HG03457 (cell line): ENCODE data around the gene TXNDC12.
A peak's percentile ranks its signal among the peaks of the same experiment; 100 is the strongest.
"Not testable (repeated sequence)": the region's sequence is repeated elsewhere in the genome, so short reads cannot be mapped to it uniquely, and the experiment has no call there.

Source experiments
- ATAC-seq: cut with Tn5 transposase; IDR thresholded peaks from one replicate; pipeline ENCODE4 v1.9.1; 2021; ENCODE audit warnings: moderate number of reproducible peaks; ENCODE audit not compliant: unreplicated experiment

TXNDC12 gene

DNA sequence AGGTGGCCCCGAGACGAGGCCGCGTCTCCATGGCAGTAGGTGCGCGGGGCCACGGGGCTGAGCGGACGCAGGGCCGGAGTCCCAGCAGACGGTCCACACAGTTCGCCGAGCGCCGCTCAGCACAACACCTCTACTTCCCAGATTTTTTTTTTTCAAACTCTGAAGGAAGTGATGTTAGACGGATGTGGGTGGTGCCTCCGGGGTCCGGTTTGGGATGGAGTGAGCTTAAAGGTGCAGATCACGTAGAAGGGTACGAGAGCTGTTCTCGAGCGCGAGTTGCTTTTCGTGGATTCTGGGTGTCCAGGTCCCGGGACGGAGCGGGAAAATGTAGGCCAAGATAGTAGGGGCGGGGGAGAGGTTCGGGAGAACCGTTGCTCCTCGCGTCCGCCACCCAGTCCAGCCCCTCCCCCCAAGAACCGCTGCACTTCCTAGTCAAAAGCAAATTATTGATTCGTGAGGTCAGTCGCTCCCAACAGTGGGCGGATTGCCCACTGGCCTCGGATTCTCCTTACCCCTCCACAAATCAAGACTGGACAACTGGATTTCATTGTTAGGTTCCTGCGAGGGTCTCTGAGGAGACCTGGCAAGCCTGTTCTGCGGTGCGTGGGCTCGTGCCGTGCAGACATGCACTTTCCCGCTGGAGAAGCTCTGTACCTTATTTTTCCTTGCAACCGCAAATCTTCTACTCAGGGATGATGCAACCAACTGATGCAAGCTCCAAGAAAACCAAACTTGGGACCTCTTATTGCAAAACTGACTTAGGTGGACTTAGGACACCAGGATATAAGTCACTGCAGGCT is at the start of gene TXNDC12:
TXNDC12 (minus strand) TSS at position 126 of the 800 bp plus-strand sequence; CDS start at position 31, 95 bp downstream.
- peak; percentile 32 for ATAC-seq

DNA sequence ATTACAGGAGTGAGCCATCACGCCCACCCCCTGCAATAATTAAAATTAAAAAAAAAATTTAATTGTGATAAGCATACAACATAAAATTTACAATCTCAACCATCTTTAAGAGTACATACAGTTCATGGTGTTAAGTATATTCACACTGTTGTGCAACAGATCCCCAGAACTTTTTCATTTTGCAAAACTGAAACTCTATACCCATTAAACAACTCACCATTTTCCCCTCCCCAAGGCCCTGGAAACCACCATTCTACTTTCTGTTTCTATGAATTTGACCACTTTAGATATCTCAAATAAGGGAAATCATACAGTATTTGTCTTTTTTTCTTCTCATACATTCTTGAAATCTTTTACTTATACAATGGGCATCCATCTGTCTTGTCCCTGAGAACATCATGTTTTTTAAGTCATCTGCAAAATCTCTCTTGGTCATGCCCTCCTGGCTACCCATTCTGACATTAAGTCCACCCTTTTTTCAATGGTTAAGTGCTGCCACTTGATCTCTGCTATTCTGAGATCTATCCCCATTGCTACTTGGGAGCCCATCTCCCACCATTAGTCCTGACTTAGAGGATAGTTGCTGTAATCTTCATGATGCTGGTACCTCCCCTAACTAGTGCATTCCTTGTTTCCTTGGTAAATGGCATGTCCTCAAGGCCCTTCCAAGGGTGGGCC is 47.5 kb upstream of the TXNDC12 start:
- ATAC-seq: peak; percentile 57

DNA sequence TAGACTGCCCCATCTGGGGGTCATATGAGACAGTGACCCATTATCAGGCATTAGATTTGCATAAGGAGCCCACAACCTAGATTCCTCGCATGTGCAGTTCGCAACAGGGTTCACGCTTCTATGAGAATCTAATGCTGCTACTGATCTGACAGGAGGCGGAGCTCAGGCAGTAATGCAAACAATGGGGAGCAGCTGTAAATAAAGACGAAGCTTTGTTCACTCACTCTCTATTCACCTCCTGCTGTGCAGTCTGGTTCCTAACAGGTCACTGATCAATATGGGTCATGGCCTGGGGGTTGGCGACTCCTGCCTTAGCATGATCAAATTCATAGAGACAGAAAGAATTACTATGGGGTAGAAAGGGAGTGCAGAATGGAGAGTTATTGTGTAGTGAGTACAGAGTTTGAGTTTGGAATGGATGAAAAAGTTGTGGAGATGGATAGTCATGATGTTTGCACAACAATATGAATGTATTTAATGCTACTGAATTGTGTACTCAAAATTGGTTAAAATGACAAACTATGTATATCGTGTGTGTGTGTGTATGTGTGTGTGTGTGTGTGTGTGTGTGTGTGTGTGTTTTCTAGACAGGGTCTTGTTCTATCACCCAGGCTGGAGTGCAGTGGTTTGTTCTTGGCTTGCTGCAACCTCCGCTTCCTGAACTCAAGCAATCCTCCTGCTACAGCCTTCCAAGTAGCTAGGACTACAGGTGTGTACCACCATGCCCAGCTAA is 43.3 kb upstream of the TXNDC12 start:
- ATAC-seq: no peak

DNA sequence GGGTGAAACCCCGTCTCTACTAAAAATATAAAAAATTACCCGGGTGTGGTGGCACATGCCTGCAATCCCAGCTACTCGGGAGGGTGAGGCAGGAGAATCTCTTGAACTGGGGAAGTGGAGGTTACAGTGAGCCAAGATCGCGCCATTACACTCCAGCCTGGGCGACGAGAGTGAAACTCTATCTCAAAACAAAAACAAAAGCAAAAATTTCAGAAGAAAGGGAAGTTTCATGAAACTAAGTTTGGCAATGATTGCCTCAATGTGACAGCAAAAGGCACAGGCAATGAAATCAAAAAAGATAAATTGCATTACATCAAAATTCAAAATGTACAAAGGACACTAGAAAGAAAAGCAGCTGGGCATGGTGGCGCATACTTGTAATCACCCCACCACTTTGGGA is 41.2 kb upstream of the TXNDC12 start:
- no peak for ATAC-seq

DNA sequence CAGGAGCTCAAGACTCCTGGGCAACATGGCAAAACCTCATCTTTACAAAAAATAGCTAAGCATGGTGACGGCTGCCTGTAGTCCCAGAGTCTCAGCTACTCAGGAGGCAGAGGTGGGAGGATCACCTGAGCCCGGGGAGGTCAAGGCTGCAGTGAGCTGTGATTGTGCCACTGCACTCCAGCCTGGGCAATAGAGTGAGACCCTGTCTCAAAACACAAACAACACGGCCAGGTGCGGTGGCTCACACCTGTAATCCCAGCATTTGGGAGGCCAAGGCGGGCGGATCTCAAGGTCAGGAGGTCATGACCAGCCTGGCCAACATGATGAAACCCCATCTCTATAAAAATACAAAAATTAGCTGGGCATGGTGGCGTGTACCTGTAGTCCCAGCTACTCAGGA is 39.3 kb upstream of the TXNDC12 start:
- not testable (repeated sequence) for ATAC-seq

DNA sequence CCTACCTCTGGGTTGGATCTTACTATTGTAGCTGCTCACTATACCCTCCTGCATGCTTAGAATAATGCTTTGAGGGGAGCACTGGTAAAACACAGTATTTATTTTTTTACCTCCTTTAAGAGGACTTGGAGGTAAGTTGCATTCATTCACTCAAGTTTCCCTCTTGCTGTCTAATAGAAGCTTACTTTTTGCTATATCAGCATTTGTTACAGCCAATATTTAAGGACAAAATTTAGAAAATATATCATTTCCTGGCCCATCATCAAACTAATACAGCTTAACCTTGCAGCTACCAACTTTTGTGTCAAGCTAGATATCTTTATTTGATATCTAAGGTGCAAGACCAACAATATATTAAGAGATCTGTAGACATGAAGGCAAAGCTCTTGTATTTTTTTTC is 32.9 kb upstream of the TXNDC12 start:
- not testable (repeated sequence) for ATAC-seq

DNA sequence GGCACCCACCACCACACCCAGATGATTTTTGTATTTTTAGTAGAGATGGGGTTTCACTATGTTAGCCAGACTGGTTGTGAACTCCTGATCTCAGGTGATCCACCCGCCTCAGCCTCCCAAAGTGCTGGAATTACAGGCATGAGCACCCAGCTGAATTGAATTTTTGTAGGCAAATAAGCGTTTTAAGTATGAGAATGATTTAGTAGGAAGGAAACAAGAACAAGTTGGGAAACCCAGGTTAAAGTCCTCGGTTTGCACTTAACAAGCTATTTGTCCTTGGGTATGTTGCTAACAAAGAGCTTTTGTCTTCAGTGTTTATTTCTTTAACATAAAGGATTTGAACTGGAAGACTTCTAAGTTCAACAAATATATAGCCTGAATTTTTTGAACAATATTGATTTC is 25.0 kb upstream of the TXNDC12 start:
- no peak for ATAC-seq

DNA sequence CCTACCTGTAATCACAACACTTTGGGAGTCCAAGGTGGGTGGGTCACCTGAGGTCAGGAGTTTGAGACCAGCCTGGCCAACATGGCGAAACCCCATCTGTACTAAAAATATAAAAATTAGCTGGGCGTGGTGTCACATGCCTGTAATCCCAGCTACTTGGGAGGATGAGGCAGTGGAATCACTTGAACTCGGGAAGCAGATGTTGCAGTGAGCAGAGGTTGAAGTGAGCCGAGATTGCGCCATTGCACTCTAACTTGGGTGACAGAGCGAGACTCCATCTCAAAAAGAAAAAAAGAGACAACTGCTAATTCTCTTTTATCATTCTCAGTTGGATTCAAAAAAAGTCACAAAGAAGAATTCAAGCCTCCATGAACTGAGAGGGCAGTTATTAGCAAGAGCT is 22.3 kb upstream of the TXNDC12 start:
- not testable (repeated sequence) for ATAC-seq

DNA sequence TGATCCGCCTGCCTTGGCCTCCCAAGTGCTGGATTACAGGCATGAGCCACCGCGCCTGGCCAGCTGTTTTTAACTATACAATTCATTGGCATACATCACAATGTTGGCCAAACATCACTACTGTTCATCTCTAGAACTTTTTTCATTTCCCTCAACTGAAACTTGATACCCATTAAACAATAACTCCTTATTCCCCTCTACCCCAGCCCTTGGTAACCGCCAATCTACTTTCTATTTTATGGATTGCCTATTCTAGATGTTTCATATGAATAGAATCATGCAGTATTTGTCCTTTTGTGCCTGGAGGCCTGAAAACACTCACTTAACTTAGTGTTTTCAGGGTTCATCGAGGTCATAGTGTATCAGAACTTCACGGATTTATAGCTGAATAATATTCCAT is 17.3 kb upstream of the TXNDC12 start:
- no peak for ATAC-seq

DNA sequence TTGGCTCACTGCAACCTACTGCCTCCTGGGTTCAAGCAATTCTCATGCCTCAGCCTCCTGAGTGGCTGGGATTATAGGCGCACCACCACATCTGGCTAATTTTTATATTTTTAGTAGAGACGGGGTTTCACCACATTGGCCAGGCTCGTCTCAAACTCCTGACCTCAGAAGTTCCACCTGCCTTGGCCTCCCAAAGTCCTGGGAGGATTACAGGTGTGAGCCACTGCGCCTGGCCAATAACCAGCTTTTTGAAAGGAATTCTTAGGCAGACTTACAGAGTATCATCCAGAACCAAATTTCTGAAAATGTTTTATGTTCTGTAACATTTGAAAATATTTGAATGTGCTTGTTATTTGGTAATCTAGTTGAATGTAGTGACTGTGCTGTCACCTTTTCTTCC is 15.7 kb upstream of the TXNDC12 start:
- no peak for ATAC-seq

DNA sequence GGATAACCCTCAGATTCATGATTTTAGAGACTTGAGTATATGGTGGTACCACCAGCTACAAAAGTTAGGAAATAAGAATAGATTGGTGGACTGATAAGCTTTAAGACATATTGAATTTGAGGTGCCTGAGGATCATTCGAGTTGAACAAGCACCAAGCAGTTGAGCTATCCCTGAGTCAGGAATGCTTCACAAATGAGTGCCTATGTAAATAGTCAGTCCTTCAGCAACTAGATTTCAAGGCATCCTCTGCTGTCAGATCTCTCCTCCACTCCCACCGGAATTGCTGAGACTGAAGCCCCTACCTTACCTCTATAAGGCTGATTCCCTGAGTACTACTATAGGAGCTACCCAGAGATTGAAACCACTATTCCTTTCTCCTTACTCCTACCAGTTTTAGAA is 8.2 kb upstream of the TXNDC12 start:
- ATAC-seq: no peak

DNA sequence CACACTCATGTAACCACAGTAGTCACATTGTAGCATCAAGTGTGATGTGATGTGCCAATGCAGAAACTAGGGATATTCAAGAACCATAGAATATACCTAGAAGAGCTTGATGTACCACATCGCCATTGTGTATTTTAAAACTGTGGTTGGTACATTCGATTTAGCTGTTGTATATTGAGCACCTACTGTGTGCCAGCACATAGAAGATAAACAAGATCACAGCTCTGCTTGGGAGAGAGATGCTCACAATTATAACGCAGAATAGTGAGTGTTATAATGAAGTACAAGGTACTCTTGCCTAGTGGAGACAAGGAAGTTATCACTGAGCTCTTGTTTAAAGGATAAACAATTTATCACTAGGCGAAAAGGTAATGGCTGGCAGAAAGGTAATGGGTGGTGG is 5.8 kb upstream of the TXNDC12 start:
- no peak for ATAC-seq

DNA sequence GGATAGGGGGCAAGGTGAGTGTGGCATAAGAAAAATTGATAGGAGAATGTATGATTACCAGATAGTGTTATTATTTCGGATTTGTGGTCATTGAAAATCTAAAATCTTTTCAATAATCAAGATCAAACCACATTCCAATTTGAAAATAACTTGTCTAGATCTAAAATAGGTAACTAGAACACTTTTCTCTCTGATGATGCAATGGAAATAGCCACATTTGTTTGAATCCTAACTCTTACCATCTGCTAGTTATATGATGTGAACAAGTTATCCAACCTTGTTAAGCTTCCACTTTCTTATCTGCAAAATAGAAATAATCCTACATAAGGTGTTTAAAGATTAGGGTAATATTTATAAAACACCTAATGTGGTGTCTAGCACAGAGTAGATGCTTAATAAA is 4.9 kb upstream of the TXNDC12 start:
- ATAC-seq: no peak

DNA sequence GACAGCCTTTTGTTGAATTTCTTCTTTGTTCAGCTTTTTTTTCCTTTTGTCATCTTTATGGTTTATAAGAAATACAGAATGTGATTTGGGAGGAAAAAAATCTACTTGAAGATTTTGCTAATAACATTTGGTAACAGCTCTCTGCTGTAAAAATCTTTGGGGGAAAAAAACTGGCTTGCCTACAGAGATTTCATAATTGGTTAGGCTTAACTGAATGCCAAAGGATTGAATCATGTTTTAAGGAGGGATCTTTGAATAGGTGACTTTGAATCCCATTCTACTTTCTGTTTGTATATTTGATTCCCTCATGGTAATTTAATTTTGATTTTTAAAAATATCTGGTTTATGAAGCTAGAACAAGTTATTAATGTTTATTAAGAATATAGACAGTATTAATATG is 4.3 kb upstream of the TXNDC12 start:
- ATAC-seq: no peak

DNA sequence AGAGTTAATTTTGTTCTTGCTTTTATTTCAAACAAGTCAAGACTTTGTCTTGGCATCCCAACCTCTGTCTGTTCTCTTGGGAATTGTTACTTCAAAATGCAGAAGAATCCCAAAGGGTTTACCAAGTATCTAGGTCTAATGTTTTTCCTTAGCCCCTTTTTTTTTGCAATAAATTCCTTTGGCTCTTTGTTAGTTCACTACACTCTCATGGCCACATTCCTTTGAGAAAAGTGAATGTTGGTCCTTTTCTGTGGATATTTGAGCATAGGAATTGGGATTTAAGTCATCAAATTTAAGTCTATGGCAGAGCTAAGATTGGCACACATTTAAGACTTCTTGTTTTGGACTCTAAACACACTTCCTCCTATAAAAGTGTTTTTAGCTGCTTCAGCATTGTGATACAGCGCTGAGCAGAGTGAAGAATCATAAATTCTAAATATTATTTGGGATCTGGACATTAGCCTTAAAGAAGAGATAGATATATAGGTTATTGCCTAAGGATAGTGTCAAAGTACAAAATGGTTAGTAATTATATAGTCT is 3.0 kb upstream of the TXNDC12 start:
- no peak for ATAC-seq

DNA sequence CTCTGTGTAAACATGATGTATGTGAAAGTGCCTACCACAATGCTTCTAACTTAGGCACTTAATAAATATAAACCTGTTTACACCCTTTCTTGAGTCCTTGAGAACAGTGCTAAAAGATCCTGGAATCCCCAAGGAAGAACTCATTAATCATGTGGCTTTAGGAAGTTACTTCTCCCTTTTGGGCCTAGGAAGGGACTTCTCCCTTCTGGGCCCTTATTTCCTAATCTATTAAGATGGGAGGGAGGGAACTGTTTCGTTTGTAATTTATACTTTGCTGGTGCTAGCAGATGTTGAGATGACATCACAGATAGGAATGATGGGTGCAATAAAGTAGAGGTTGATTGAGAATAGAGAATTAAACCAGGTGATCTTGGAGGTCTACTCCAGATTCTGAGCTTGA is 2.3 kb upstream of the TXNDC12 start:
- ATAC-seq: no peak

DNA sequence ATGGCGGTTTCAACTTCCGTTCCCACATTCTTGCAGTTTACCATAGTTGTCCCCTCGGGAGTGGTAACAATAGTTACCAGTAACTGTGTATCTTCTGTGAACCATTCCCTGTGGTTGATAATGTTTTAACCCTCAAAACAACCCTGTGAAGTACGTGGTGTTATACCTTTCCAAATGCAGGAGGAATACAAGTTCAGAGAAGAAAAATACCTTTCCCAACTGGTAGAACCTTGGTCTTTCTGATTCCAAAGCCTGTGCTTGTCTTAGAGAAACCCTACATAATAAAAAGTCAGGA is 1.9 kb upstream of the TXNDC12 start:
- ATAC-seq: no peak

DNA sequence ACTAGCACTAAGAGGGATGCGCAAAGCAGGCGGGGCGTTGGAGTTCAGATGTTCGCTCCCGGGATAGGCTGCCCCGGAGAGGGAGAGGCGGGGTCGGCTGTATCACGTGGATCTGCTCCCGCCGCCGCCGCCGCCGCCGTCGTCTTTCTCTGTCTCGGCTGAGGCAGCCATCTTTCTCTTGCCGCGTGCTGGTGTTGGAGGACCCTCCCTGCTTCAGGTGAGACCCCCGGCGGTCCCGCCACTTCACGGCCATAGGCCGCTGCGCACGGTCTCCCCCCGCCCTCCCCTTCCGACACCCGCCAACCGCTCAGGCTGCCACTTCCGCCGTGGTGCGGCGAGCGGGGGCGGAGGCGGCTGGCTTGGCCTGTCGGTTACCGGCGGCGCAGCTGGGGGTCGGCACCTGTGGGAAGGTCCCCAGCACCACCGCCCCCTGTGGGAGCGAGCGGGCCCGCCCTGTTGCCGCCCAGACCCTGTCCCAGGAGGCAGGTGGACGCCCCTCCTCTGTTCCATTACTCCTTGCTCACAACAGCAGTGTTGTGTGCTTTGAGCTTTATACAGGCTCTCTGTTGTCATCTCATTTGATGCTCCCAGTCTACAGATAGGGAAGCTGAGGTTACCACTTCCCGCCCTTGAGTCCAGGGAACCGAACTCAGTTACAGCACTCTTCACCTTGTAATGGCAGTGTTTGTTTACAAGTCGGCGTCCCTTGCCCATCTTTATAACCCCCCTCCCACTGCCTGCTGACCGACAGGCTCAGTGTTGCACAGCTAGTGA is 1.4 kb upstream of the TXNDC12 start, which contains the start of gene BTF3L4:
BTF3L4 (plus strand) TSS at position 133 of the 774 bp plus-strand sequence. CDS start 3,553 bp downstream, outside the sequence.
- peak; percentile 76 for ATAC-seq

DNA sequence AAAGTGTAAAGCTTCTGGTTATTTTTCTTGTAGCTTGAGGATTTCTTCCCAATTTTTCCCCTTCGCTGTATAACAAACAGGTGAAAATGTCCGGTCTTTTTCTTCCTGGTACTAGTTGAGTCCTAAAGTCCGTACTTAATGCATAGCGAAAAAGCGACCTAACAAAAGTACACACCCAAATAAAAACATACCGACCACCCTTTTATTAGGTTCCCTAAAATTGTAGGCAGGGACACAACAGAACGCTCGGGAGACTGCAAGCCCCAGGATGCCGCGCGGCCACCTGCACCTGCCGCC is 823 bp upstream of the TXNDC12 start:
- ATAC-seq: no peak

DNA sequence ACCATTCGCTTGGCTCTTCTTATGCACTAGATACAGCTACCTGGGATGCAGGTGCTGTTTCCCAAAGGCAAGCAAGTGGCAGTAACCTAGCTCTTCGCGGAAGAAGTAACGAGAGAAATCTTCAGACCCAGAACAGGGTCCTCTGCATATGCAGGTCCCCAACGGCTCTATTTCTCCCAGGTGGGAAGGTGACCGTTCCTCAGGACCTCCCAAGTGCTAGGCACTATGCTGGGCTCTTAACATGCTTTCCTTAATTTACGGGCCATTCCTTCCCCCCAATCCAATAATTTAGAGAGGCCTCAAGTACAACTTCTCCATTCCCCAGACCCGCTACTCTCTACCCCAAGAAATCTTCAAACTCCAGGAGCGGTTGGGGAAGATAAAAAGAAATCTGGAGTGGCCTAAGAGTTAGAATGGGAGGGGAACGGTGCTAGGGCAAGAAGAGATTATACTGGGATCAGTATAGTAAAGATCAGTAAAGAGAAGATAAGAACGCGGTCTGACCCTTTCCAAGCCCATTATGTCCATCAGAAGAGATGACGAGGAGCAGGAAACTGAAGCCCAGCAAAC is 410 bp downstream of the TXNDC12 start:
- no peak for ATAC-seq

DNA sequence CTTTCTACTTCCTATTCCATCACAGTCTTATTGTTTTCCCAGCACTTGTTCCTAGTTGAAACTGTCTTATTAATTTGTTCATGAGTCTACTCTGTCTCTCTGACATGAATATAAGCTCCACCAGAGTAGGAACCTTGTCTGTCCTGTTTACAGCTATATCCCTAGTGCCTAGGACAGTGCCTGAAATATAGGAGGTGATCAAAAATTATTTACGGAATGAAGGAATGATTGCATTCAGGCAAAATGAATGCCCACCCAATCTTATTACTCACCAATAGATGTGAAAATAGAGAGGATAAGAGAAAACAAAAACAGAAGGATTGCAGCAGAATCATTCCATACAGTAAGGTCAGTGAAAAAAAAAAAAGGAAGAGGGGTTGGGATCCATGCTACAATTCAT is 1.1 kb downstream of the TXNDC12 start:
- ATAC-seq: no peak
